HepG2 (cell line): ENCODE measurements around the gene TLK2. TPM values are rescaled to one million over a fixed set of nuclear protein-coding genes. Genes with fewer than 3 reads are reported as not detected.
"Not testable (repeated sequence)": the region's sequence is repeated elsewhere in the genome, so short reads cannot be mapped to it uniquely, and the experiment has no call there.

ENCODE experiments used
- ATAC-seq: fragments of 200-7000 bp; cut with Tn5 transposase; 3 replicates; pipeline ENCODE4 v1.9.1; 2020; ENCODE audit warnings: mild to moderate bottlenecking, moderate library complexity
- BruUV-seq: library from RNA; stranded (reverse); fragments of 400-500 nt; replicated peaks from 2 replicates; lab custom pipeline; 2021; lab: Mats Ljungman, UMichigan
- CTCF ChIA-PET: fragments of 300-600 bp; formaldehyde crosslinking; extraction: SDS; loops from one replicate; lab custom pipeline; 2021; ENCODE audit warnings: low total read pairs, inconsistent platforms, low intra/inter-chr PET ratio; lab: Yijun Ruan, JAX
- POLR2A ChIA-PET: fragments of 350-600 bp; sonication (Branson Sonifier 250); formaldehyde crosslinking; loops from one replicate; lab custom pipeline; 2020; ENCODE audit warnings: antibody characterized with exemption, inconsistent platforms; lab: Yijun Ruan, JAX
- DNase-seq: peaks from one replicate; pipeline ENCODE4 v3.0.0-alpha.2; 2015; ENCODE audit warnings: low spot score
- FAIRE-seq: peaks from 3 replicates; lab custom pipeline; 2011; peaks lifted over from hg19 to GRCh38; lab: Jason Lieb, UNC
- H2AFZ ChIP-seq: one replicate; pipeline ENCODE4 v1.6.1; 2011; ENCODE audit warnings: low read length, inconsistent platforms
- H3K27ac ChIP-seq: fragments of 300-600 bp; 3 replicates; pipeline ENCODE4 v1.8.0; 2011; ENCODE audit warnings: mixed run types, mild to moderate bottlenecking, mixed read lengths, low read length, inconsistent platforms; ENCODE audit not compliant: insufficient read depth; ENCODE audit errors: extremely low read length
- H3K27me3 ChIP-seq, 2 experiments: fragments of 200-600 bp in 1 of 2; 2 replicates in 1 of 2; 3 replicates in 1 of 2; pipeline versions ENCODE4 v1.6.0 to v1.8.0; 2011; ENCODE audit warnings: low read length in 2 of 2, mild to moderate bottlenecking in 2 of 2, moderate library complexity in 2 of 2, inconsistent platforms in 1 of 2; ENCODE audit not compliant: insufficient read depth in 2 of 2, control insufficient read depth in 1 of 2
- H3K36me3 ChIP-seq, 2 experiments: fragments of 200-600 bp in 1 of 2; replicated peaks in 1 of 2; 2 replicates in 1 of 2; 3 replicates in 1 of 2; pipeline versions ENCODE4 v1.5.1 to v1.8.0; 2011; ENCODE audit warnings: low read length in 2 of 2, inconsistent platforms in 1 of 2; ENCODE audit not compliant: insufficient read depth in 2 of 2, control insufficient read depth in 1 of 2
- H3K4me1 ChIP-seq: 2 replicates; pipeline ENCODE4 v1.5.1; 2012; ENCODE audit warnings: low read length, inconsistent platforms; ENCODE audit not compliant: insufficient read depth
- H3K4me2 ChIP-seq: 2 replicates; pipeline ENCODE4 v1.6.0; 2011; ENCODE audit warnings: low read depth, low read length, inconsistent platforms
- H3K4me3 ChIP-seq, 3 experiments: fragments of 200-600 bp in 1 of 3; sonication (generic), shearing (Covaris generic) in 1 of 3; replicated peaks in 1 of 3; 2 replicates each; pipeline ENCODE4 v1.5.1; 2011 to 2016; ENCODE audit warnings: low read length in 3 of 3, inconsistent platforms in 2 of 3, low read depth in 2 of 3, mild to moderate bottlenecking in 2 of 3, control low read depth in 1 of 3, mixed read lengths in 1 of 3; ENCODE audit not compliant: insufficient read depth in 1 of 3
- H3K79me2 ChIP-seq: one replicate; pipeline ENCODE4 v1.6.1; 2011; ENCODE audit warnings: low read length, inconsistent platforms; ENCODE audit not compliant: insufficient read depth
- H3K9ac ChIP-seq: 2 replicates; pipeline ENCODE4 v1.6.0; 2011; ENCODE audit warnings: mild to moderate bottlenecking, low read depth, low read length, inconsistent platforms; ENCODE audit not compliant: insufficient read depth
- H3K9me3 ChIP-seq: 2 replicates; pipeline ENCODE4 v1.5.1; 2012; ENCODE audit warnings: mild to moderate bottlenecking, low read length
- H4K20me1 ChIP-seq: 2 replicates; pipeline ENCODE4 v1.6.0; 2011; ENCODE audit warnings: inconsistent platforms, mild to moderate bottlenecking, low read length, moderate library complexity; ENCODE audit not compliant: insufficient read depth
- MEIS1 ChIP-seq: sonication (generic); formaldehyde crosslinking; IDR thresholded peaks from 2 replicates; pipeline ENCODE4 v1.9.0; 2021; ENCODE audit warnings: mild to moderate bottlenecking, missing genetic modification reagents, moderate library complexity, borderline replicate concordance
- RAD21 ChIP-seq: fragments of 450-650 bp; formaldehyde crosslinking; IDR thresholded peaks from 2 replicates; pipeline ENCODE4 v1.5.0; 2020; ENCODE audit warnings: mild to moderate bottlenecking
- SETDB1 ChIP-seq: sonication (generic); formaldehyde crosslinking; IDR thresholded peaks from 2 replicates; pipeline ENCODE4 v1.5.1; 2020; ENCODE audit warnings: missing genetic modification reagents, mild to moderate bottlenecking, borderline replicate concordance
- ZBTB42 ChIP-seq: sonication (generic); formaldehyde crosslinking; IDR thresholded peaks from 2 replicates; pipeline ENCODE4 v1.5.0; 2020; ENCODE audit warnings: mild to moderate bottlenecking, missing genetic modification reagents
- ZBTB7A ChIP-seq: sonication (generic); formaldehyde crosslinking; IDR thresholded peaks from 2 replicates; pipeline ENCODE4 v1.8.0; 2022; ENCODE audit warnings: mild to moderate bottlenecking, missing genetic modification reagents
- ZNF672 ChIP-seq: sonication (generic); formaldehyde crosslinking; IDR thresholded peaks from 2 replicates; pipeline ENCODE4 v1.8.1; 2022; ENCODE audit warnings: missing genetic modification reagents
- WGBS: methylation state at CpG from one replicate; pipeline ENCODE4 v1.1.6; 2017; ENCODE audit warnings: low lambda C conversion rate; 5-methylcytosine and 5-hydroxymethylcytosine counted together
- in situ Hi-C: cut with HindIII; loops from 2 replicates; pipeline ENCODE4 v1.10.0; 2017; ENCODE audit warnings: low pct_unique_long_range_greater_than_20kb; ENCODE audit not compliant: extremely low pct_ligation_motif_present
- intact Hi-C: fragments of 100-400 bp; cut with micrococcal nuclease; formaldehyde crosslinking; loops from one replicate; pipeline ENCODE4 v1.10.0; 2022; ENCODE audit not compliant: unreplicated experiment
- polyA plus RNA-seq, 8 experiments: library from polyadenylated mRNA; depleted of rRNA in 3 of 8; stranded (reverse) in 7 of 8; unstranded in 1 of 8; fragments of >200 nt; fragmentation: Illumina TruSeq in 4 of 8; extraction: Trizol in 4 of 8; gene quantifications; 2 replicates each; pipeline versions ENCODE4 v1.2.1 to v1.2.3, GENCODE V29; 2011 to 2016; ENCODE audit warnings: low read depth in 4 of 8, missing spikeins in 1 of 8, mixed read lengths in 1 of 8; ENCODE audit not compliant: insufficient read depth in 1 of 8
- total RNA-seq, 5 experiments: library from RNA; depleted of rRNA; stranded (reverse); fragments of >200 nt; fragmentation: Illumina TruSeq; extraction: Trizol; gene quantifications; 2 replicates each; pipeline ENCODE4 v1.2.3, GENCODE V29; 2016; ENCODE audit warnings: low read depth in 1 of 5
- TF ChIP-seq, protein P1 (sequence below): IDR thresholded peaks from 2 replicates; pipeline ENCODE4 v1.6.1; 2016

The TLK2 gene
- total and polyA plus RNA-seq, 2 of the 13 experiments (the other 11 are each of a cell fraction or from before 2014, with no cell fraction given), result 58.7 to 60.8 TPM

DNA sequence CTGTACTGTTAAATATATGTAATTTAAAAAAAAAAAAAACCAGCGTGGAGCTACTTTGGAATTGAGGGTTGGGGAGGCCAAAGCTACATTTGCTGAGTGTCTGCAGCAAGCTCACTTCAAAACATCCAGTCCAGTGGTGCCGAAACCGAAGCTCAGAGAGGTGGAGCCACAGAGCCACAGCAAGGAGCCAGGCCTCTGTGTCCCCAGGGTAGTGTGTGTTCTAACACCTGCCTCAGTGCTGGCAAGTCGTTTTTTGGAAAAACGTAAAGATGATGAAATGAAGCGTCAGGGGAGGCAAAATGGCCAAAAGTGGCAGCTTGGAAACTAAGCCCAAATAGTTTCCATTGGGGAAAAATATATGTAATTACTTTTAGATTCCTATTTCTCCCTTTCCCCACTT is 112.7 kb downstream of the TLK2 start (continued):
- no peak for TF ChIP-seq SETDB1
- no peak for TF ChIP-seq RAD21
- no peak for TF ChIP-seq ZBTB7A (CRISPR knock-in tag)
- TF ChIP-seq, protein P1, sequence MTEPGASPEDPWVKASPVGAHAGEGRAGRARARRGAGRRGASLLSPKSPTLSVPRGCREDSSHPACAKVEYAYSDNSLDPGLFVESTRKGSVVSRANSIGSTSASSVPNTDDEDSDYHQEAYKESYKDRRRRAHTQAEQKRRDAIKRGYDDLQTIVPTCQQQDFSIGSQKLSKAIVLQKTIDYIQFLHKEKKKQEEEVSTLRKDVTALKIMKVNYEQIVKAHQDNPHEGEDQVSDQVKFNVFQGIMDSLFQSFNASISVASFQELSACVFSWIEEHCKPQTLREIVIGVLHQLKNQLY (CRISPR knock-in tag), result no peak
- TF ChIP-seq ZBTB42 (CRISPR knock-in tag), result no peak
- no peak for TF ChIP-seq MEIS1 (CRISPR knock-in tag)
- no peak for TF ChIP-seq ZNF672 (CRISPR knock-in tag)
- TF ChIP-seq, all 625 proteins: peak for 0

DNA sequence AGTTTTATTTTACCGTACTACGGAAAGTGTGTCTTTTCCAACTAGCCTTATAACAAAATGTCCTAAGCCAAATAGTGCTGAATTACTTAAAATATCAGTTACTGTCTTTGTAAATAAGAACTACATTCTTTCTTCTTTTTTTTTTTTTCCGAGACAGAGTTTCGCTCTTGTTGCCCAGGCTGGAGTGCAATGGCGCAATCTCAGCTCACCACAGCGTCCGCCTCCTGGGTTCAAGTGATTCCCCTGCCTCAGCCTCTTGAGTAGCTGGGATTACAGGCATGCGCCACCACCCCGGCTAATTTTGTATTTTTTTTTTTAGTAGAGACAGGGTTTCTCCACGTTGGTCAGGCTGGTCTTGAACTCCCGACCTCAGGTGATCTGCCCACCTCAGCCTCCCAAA is 113.2 kb downstream of the TLK2 start:
- BruUV-seq, H3K9me3 ChIP-seq, H3K27ac ChIP-seq, H3K27me3 ChIP-seq, H3K79me2 ChIP-seq, in situ Hi-C loops, POLR2A ChIA-PET, FAIRE-seq, H3K4me3 ChIP-seq, DNase-seq, H3K4me1 ChIP-seq, H4K20me1 ChIP-seq, ATAC-seq, H2AFZ ChIP-seq, H3K9ac ChIP-seq, CTCF ChIA-PET, H3K4me2 ChIP-seq, intact Hi-C loops: not testable (repeated sequence)
- H3K36me3 ChIP-seq, result peaks cover 10 to 69% of the 10 kb centered on the region in 2 experiments; a peak in 4 of 5 replicates
- 89% methylated on average over 11 of the region's 11 CpGs for WGBS
